ENCODE data around the gene SPNS2. TPM values are rescaled to one million over a fixed set of nuclear protein-coding genes. Genes with fewer than 3 reads are reported as not detected.

The SPNS2 gene
- total and polyA plus RNA-seq, 2 experiments from 2014 or later = 1.7 to 2.3 TPM

GRCh38 chr17:4587803-4588202 lies 89.1 kb downstream of the SPNS2 start:
- H3K79me2 ChIP-seq (replicated peaks; ENCODE audit: insufficient read depth) = no peaks in the 10 kb centered on the region
- Mint-ChIP-seq H3K9me3 (no peaks in the 10 kb centered on the region), H3K27me3 (ENCODE audit: insufficient read depth, low read depth, poor library complexity) (peaks cover 43% of the 10 kb centered on the region), H3K36me3 (ENCODE audit: low read depth) (no peaks in the 10 kb centered on the region), H3K27ac (no peak overlapping the region), H3K4me1 (peaks cover 13% of the 10 kb centered on the region), H3K4me3 (no peak overlapping the region)
- TF ChIP-seq ZNF331 (CRISPR knock-in tag; IDR thresholded peaks at IDR 0.05; ENCODE audit: low read depth) (no peak), POLR2AphosphoS5 (IDR thresholded peaks at IDR 0.05; ENCODE audit: low read depth) (no peak), STAT1 (IDR thresholded peaks at IDR 0.05; ENCODE audit: unreplicated experiment) (no peak), ZNF114 (CRISPR knock-in tag; IDR thresholded peaks at IDR 0.05) (no peak), EZH2phosphoT487 (IDR thresholded peaks at IDR 0.05; ENCODE audit: unreplicated experiment) (no peak), CREB1 (CRISPR knock-in tag; IDR thresholded peaks at IDR 0.05; ENCODE audit: low read depth) (no peak), EZH2 (IDR thresholded peaks at IDR 0.05; ENCODE audit: low read depth, unreplicated experiment) (no peak), NANOG (IDR thresholded peaks at IDR 0.05; ENCODE audit: borderline replicate concordance) (no peak), JUNB (IDR thresholded peaks at IDR 0.05; ENCODE audit: unreplicated experiment) (no peak)
- TF ChIP-seq, protein P1, sequence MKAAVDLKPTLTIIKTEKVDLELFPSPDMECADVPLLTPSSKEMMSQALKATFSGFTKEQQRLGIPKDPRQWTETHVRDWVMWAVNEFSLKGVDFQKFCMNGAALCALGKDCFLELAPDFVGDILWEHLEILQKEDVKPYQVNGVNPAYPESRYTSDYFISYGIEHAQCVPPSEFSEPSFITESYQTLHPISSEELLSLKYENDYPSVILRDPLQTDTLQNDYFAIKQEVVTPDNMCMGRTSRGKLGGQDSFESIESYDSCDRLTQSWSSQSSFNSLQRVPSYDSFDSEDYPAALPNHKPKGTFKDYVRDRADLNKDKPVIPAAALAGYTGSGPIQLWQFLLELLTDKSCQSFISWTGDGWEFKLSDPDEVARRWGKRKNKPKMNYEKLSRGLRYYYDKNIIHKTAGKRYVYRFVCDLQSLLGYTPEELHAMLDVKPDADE (IDR thresholded peaks at IDR 0.05) = no peak
- TF ChIP-seq, protein P2, sequence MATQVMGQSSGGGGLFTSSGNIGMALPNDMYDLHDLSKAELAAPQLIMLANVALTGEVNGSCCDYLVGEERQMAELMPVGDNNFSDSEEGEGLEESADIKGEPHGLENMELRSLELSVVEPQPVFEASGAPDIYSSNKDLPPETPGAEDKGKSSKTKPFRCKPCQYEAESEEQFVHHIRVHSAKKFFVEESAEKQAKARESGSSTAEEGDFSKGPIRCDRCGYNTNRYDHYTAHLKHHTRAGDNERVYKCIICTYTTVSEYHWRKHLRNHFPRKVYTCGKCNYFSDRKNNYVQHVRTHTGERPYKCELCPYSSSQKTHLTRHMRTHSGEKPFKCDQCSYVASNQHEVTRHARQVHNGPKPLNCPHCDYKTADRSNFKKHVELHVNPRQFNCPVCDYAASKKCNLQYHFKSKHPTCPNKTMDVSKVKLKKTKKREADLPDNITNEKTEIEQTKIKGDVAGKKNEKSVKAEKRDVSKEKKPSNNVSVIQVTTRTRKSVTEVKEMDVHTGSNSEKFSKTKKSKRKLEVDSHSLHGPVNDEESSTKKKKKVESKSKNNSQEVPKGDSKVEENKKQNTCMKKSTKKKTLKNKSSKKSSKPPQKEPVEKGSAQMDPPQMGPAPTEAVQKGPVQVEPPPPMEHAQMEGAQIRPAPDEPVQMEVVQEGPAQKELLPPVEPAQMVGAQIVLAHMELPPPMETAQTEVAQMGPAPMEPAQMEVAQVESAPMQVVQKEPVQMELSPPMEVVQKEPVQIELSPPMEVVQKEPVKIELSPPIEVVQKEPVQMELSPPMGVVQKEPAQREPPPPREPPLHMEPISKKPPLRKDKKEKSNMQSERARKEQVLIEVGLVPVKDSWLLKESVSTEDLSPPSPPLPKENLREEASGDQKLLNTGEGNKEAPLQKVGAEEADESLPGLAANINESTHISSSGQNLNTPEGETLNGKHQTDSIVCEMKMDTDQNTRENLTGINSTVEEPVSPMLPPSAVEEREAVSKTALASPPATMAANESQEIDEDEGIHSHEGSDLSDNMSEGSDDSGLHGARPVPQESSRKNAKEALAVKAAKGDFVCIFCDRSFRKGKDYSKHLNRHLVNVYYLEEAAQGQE (IDR thresholded peaks at IDR 0.05; ENCODE audit: unreplicated experiment) = no peak
- TF ChIP-seq, protein P3, sequence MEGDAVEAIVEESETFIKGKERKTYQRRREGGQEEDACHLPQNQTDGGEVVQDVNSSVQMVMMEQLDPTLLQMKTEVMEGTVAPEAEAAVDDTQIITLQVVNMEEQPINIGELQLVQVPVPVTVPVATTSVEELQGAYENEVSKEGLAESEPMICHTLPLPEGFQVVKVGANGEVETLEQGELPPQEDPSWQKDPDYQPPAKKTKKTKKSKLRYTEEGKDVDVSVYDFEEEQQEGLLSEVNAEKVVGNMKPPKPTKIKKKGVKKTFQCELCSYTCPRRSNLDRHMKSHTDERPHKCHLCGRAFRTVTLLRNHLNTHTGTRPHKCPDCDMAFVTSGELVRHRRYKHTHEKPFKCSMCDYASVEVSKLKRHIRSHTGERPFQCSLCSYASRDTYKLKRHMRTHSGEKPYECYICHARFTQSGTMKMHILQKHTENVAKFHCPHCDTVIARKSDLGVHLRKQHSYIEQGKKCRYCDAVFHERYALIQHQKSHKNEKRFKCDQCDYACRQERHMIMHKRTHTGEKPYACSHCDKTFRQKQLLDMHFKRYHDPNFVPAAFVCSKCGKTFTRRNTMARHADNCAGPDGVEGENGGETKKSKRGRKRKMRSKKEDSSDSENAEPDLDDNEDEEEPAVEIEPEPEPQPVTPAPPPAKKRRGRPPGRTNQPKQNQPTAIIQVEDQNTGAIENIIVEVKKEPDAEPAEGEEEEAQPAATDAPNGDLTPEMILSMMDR (conservative IDR thresholded peaks at IDR 0.05; ENCODE audit: low read depth in 2 of 2) = no peak
- TF ChIP-seq, protein P4, sequence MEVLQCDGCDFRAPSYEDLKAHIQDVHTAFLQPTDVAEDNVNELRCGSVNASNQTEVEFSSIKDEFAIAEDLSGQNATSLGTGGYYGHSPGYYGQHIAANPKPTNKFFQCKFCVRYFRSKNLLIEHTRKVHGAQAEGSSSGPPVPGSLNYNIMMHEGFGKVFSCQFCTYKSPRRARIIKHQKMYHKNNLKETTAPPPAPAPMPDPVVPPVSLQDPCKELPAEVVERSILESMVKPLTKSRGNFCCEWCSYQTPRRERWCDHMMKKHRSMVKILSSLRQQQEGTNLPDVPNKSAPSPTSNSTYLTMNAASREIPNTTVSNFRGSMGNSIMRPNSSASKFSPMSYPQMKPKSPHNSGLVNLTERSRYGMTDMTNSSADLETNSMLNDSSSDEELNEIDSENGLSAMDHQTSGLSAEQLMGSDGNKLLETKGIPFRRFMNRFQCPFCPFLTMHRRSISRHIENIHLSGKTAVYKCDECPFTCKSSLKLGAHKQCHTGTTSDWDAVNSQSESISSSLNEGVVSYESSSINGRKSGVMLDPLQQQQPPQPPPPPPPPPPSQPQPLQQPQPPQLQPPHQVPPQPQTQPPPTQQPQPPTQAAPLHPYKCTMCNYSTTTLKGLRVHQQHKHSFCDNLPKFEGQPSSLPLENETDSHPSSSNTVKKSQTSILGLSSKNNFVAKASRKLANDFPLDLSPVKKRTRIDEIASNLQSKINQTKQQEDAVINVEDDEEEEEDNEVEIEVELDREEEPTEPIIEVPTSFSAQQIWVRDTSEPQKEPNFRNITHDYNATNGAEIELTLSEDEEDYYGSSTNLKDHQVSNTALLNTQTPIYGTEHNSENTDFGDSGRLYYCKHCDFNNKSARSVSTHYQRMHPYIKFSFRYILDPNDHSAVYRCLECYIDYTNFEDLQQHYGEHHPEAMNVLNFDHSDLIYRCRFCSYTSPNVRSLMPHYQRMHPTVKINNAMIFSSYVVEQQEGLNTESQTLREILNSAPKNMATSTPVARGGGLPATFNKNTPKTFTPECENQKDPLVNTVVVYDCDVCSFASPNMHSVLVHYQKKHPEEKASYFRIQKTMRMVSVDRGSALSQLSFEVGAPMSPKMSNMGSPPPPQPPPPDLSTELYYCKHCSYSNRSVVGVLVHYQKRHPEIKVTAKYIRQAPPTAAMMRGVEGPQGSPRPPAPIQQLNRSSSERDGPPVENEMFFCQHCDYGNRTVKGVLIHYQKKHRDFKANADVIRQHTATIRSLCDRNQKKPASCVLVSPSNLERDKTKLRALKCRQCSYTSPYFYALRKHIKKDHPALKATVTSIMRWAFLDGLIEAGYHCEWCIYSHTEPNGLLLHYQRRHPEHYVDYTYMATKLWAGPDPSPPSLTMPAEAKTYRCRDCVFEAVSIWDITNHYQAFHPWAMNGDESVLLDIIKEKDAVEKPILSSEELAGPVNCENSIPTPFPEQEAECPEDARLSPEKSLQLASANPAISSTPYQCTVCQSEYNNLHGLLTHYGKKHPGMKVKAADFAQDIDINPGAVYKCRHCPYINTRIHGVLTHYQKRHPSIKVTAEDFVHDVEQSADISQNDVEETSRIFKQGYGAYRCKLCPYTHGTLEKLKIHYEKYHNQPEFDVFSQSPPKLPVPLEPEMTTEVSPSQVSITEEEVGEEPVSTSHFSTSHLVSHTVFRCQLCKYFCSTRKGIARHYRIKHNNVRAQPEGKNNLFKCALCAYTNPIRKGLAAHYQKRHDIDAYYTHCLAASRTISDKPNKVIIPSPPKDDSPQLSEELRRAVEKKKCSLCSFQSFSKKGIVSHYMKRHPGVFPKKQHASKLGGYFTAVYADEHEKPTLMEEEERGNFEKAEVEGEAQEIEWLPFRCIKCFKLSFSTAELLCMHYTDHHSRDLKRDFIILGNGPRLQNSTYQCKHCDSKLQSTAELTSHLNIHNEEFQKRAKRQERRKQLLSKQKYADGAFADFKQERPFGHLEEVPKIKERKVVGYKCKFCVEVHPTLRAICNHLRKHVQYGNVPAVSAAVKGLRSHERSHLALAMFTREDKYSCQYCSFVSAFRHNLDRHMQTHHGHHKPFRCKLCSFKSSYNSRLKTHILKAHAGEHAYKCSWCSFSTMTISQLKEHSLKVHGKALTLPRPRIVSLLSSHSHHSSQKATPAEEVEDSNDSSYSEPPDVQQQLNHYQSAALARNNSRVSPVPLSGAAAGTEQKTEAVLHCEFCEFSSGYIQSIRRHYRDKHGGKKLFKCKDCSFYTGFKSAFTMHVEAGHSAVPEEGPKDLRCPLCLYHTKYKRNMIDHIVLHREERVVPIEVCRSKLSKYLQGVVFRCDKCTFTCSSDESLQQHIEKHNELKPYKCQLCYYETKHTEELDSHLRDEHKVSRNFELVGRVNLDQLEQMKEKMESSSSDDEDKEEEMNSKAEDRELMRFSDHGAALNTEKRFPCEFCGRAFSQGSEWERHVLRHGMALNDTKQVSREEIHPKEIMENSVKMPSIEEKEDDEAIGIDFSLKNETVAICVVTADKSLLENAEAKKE (CRISPR knock-in tag; IDR thresholded peaks at IDR 0.05) = no peak
- no peaks in the 10 kb centered on the region for H3K9me2 ChIP-seq (ENCODE audit: insufficient read depth)
- H3K36me3 ChIP-seq (ENCODE audit: insufficient read depth) = no peaks in the 10 kb centered on the region
- peaks cover 5% of the 10 kb centered on the region for H3K4me1 ChIP-seq (ENCODE audit: insufficient read depth)
- H3K4me3 ChIP-seq = no peak overlapping the region
- H3F3A ChIP-seq (replicated peaks; ENCODE audit: low read depth) = no peaks in the 10 kb centered on the region
- no peak overlapping the region for H3K4me2 ChIP-seq
- DNase-seq (ENCODE audit: low spot score) = no peak
- peaks cover 35% of the 10 kb centered on the region for H3K27me3 ChIP-seq (ENCODE audit: insufficient read depth)
- no peak for ATAC-seq
- no peaks in the 10 kb centered on the region for H4K20me1 ChIP-seq (replicated peaks; ENCODE audit: insufficient read depth)
- no peak overlapping the region for H2AFZ ChIP-seq
- no peak overlapping the region for H3K27ac ChIP-seq (ENCODE audit: low read depth)

Data from GM23338 (cell line).